ENCODE results near the gene ARL11.

DNA sequence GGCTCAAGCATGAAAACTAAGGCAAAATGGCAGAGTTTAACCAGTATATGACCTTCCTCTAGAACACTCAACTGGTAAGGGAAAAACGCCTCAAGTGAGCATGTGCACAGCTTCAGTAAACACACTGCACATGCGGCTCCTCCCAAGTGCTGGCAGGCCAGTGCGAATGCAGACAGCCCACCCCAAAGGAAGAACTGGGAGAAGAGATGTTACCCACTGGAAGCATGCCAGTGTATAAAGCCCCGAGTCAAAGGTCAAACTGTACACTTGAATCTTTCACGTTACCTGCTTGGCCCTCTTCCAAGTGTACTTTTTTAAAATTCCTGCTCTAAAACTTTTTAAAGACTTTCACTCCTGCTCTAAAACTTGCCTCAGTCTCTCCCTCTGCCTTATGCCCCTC lies 23.7 kb upstream of the ARL11 start:
- TF ChIP-seq, protein P1, sequence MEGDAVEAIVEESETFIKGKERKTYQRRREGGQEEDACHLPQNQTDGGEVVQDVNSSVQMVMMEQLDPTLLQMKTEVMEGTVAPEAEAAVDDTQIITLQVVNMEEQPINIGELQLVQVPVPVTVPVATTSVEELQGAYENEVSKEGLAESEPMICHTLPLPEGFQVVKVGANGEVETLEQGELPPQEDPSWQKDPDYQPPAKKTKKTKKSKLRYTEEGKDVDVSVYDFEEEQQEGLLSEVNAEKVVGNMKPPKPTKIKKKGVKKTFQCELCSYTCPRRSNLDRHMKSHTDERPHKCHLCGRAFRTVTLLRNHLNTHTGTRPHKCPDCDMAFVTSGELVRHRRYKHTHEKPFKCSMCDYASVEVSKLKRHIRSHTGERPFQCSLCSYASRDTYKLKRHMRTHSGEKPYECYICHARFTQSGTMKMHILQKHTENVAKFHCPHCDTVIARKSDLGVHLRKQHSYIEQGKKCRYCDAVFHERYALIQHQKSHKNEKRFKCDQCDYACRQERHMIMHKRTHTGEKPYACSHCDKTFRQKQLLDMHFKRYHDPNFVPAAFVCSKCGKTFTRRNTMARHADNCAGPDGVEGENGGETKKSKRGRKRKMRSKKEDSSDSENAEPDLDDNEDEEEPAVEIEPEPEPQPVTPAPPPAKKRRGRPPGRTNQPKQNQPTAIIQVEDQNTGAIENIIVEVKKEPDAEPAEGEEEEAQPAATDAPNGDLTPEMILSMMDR (conservative IDR thresholded peaks at IDR 0.05 in 1 of 2, IDR thresholded peaks at IDR 0.05 in 1 of 2; ENCODE audit: extremely low read depth in 1 of 2, insufficient read depth in 1 of 2, low read depth in 1 of 2, low read length in 2 of 2) = no peak
- TF ChIP-seq EZH2 (IDR thresholded peaks at IDR 0.05; ENCODE audit: borderline replicate concordance, low read length) = no peak

Measured in mammary epithelial cell (primary cell).